Measurements from ENCODE around the gene CFAP97D2.
"Not testable (repeated sequence)": the region's sequence is repeated elsewhere in the genome, so short reads cannot be mapped to it uniquely, and the experiment has no call there.

Gene CFAP97D2

GRCh38 chr13:114236227-114236626 lies 57.2 kb downstream of the CFAP97D2 start:
- DNase-seq: no peak

DNA sequence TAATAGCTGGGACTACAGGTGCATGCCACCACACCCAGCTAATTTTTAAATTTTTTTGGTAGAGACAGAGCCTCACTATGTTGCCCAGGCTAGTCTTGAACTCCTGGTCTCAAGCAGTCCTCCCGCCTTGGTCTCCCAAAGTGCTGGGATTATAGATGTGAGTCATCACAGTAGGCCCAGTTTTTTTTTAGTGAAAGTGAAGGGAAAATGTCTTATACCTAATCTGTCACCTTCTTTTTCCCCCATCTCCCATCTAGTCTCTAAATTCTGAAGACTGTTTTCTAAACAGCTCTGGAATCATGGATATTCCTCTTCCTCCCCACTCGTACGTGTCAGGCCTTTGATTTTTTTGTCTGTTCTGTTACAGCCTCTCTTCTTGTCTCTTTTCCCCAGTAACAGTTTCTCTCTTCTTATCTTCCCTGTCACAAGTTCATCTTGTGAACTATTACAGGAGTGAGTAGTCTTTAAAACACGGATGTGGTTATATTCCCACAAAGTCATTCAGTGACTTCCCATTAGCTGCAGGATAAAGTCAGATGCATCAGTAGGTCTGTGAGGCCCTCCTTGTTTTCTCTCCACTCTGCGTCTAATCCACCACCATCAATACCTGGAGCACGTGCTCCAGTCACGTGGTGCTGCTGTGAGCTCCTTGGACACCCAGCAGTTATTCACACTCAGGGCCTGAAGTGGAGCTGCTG lies 58.5 kb downstream of the CFAP97D2 start:
- no peak for DNase-seq

- no peak for DNase-seq
Measured at GRCh38 chr13:114241918-114242317, 62.9 kb downstream of the CFAP97D2 start.

DNA sequence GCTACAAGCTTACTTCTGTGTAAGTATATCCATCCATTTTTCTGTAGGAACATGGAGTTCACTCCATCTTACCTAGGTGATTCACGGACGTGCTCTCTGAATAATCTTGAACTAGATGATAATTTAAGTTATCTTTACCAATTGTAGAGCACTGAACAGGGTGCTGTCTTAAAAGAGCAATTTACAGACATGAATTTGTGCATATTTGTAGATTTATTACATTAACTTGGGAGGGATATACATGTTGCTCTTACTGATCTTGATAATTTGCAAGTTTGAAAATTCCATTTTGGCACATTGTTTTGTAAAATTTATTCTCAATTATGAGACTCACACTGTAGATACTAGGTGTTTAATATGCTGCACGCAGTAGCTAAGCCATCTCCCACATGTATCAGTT lies 64.9 kb downstream of the CFAP97D2 start:
- no peak for DNase-seq

- no peak for DNase-seq
Measured at GRCh38 chr13:114244637-114245036, 65.6 kb downstream of the CFAP97D2 start.

DNA sequence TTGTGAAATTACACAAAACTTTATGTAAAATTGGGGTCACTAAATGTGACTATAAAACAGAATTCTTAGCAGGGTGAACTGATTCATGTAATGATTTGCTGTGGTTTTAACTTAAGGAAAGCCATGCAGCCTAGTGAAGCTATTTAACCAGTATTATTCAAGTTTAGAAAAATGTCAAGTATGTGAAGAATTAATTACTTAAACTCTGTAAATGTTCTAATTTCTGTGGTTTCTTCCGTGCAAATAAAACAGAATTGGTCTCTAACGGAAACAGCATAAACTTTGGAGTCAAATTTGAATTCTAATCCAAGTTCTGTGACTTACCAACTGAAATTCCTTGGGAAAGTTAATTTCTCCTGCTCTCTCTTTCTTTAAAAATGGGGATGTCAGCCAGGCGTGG lies 69.0 kb downstream of the CFAP97D2 start:
- DNase-seq: no peak

- no peak for DNase-seq
Measured at GRCh38 chr13:114249077-114249476, 70.0 kb downstream of the CFAP97D2 start.

DNA sequence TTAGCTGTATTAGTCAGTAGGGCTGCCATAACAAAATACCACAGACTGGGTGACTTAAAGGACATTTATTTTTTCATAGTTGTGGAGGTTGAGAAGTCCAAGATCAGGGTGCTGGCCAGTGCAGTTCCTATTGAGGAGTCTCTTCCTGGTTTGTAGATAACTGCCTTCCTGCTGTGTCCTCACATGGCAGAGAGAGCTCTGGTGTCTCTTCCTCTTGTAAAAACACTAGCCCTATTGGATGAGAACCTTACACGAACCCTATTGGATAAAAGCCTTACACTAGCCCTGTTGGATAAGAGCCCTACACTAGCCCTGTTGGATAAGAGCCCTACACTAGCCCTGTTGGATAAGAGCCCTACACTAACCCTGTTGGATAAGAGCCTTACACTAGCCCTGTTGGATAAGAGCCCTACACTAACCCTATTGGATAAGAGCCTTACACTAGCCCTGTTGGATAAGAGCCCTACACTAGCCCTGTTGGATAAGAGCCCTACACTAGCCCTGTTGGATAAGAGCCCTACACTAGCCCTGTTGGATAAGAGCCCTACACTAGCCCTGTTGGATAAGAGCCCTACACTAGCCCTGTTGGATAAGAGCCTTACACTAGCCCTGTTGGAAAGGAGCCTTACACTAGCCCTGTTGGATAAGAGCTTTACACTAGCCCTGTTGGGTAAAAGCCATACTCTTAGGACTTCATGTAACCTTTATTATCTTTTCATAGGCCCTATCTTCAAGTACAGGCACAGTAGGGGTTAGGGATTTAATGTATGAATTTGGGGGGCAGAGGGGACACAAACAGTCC lies 72.8 kb downstream of the CFAP97D2 start:
- not testable (repeated sequence) for DNase-seq

DNA sequence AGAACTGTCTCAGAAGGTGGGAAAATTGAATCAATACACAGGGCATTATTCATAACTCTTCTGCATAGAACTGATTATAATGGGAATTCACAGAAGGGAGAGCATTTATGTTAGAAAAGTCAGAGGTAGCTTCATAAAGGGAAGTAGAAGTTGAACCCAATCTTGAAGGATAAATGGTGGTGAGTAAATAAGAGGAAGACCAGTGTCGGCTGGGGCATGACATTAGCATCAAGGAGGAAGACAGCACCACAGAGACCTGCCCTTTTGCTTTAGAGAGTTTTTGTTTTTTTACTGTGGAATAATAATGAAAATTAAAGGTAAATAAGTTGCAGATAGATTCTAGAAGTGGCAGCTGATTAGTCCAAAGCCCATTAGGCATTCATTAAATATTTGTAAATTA lies 77.5 kb downstream of the CFAP97D2 start:
- no peak for DNase-seq

DNA sequence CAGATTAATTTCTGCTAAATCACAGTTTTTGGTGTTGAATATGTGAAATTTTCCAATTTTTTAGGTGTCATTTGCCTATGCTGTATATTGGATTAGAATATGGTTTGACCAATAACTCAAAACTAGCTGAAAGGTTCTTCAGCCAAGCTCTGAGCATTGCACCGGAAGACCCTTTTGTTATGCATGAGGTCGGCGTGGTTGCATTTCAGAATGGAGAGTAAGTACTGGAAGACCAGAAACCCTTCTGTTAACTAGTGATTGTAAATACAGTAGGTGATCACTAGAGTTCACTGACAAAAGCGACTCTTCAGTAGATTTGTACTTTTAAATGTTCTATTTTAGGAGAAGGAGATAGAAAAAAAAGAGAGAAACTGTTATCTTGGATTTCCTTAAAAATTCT lies 78.0 kb downstream of the CFAP97D2 start:
- DNase-seq: no peak

DNA sequence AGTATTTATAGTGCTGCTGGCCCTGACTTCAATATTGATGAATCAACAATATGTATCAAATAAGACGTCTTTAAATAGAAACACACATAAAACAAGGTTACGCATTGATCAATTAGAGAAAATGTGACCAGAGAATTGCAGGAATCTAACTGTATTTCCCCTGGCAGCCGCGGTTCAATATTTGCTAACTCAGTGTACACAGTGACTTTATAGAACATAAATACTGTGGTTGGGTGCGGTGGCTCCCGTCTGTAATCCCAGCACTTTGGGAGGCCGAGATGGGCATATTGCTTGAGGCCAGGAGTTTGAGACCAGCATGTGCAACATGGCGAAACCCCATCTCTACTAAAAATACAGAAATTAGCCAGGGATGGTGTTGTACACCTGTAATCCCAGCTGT lies 79.5 kb downstream of the CFAP97D2 start:
- no peak for DNase-seq

- DNase-seq: no peak
Measured at GRCh38 chr13:114259374-114259773, 80.3 kb downstream of the CFAP97D2 start.

DNA sequence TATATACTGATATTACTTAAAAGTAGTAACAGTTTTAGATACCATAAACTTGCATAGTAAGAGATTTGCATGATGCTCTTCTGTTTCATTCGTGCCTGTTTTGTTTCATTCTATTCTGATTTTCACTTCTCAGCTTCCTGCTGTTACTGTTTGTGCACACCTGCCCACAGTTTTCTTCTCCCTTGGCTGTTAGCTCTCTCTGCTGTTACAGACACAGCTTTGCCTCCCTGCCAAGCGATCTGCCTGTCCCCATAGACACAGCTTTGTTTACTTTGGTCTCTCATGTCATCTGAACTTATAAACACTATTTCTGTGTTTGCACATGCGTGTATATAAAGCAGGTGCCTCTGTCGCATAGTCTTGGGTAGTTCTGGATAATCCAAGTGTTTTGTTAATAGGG lies 80.9 kb downstream of the CFAP97D2 start:
- no peak for DNase-seq

GRCh38 chr13:114260814-114261213 lies 81.8 kb downstream of the CFAP97D2 start:
- no peak for DNase-seq

- DNase-seq: no peak
Measured at GRCh38 chr13:114261328-114261965, 82.4 kb downstream of the CFAP97D2 start.

DNA sequence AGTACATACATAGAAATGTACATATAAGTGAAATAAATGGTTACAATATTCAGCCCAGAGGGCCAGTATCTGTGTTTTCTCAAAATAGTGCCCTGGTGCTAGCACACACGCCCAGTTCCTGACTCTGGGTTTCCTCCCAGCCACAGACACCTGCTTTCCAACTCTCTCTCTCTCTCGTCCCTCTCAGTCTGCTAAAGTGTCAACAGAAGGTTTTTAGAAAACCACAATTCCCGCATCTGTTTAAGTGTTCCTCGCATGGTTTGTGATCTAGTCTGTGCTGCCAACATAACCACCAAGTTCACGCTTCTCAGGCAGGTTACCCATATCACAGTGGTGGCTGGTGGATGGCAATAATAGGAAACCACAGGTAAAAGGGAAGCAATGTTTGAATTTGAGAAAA lies 84.5 kb downstream of the CFAP97D2 start:
- DNase-seq: no peak

- not testable (repeated sequence) for DNase-seq
Measured at GRCh38 chr13:114264313-114264712, 85.3 kb downstream of the CFAP97D2 start.

DNA sequence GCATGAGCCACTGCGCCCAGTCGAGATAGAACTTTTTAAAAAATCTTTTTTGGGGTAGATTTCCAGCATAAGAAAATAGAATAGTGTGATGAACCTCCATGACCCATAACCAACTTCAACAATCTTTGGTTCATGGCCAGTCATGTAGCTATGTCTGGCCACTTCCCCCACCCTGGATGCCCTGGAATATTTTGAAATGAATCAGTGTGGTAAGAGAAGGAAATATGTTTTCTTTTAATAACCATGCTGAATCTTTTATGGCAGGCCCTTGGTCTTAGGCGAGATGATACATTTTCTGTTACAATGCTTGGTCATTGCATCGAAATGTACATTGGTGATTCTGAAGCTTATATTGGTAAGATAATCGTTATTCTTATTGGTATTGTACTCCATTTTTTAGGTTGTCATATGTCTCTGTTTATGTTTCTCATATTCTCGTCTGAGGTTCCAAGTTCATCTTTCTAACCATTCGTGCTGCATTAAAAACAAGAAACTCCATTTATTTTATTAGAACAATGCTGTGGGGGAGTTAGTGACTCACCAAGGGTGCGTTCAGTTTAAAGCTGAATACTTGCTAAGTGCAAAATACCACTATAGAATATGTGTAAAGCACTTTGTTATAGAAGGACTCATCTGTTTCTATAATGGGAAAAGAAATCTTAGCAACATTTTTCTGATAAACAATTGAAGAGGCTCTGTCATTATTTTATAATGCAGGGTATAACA lies 86.0 kb downstream of the CFAP97D2 start:
- DNase-seq: no peak

DNA sequence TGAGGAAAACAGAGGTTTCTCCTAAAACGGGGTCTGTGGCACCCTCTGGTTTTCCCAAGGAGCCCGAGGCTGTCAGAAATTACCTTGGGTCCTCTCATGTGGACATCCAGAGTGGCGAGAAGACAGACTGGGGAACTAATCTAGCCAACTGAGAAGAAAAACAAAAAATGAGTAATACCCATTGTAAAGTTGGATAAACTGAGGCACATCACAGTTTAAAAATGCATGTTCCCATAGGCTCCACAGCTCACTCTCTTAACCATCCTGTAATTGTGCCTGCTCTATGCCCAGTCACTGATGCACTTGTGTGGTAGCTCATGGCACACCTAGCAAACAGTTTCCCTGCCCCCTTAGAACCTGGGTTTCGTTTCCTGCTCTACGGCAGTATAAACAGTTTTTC lies 87.2 kb downstream of the CFAP97D2 start:
- DNase-seq: no peak

- DNase-seq: no peak
Measured at GRCh38 chr13:114268344-114269280, 89.6 kb downstream of the CFAP97D2 start.

- DNase-seq: no peak
Measured at GRCh38 chr13:114269281-114269770, 90.3 kb downstream of the CFAP97D2 start.
